Kidney epithelial cell (primary cell): ENCODE results near the gene OR5B21. TPM values are rescaled to one million over a fixed set of nuclear protein-coding genes. Genes with fewer than 3 reads are reported as not detected.

ENCODE experiments used
- DNase-seq: peaks from one replicate; pipeline ENCODE4 v3.0.0-alpha.2; 2010; ENCODE audit warnings: low read depth
- H3K27me3 ChIP-seq: 2 replicates; pipeline ENCODE4 v1.6.0; 2011; ENCODE audit warnings: low read length; ENCODE audit not compliant: control insufficient read depth, insufficient read depth
- H3K36me3 ChIP-seq: 2 replicates; pipeline ENCODE4 v1.5.1; 2011; ENCODE audit warnings: low read length; ENCODE audit not compliant: control insufficient read depth, insufficient read depth
- H3K4me3 ChIP-seq: 2 replicates; pipeline ENCODE4 v1.5.1; 2011; ENCODE audit warnings: low read depth, mild to moderate bottlenecking, control low read depth, low read length
- CTCF ChIP-seq: IDR thresholded peaks from 2 replicates; pipeline ENCODE4 v1.5.1; 2011; ENCODE audit warnings: mild to moderate bottlenecking, moderate library complexity, low read length, control low read depth, inconsistent platforms; ENCODE audit not compliant: insufficient read depth, poor library complexity, severe bottlenecking
- total RNA-seq: library from RNA; depleted of rRNA; stranded (reverse); fragments of >200 nt; gene quantifications from 2 replicates; pipeline ENCODE4 v1.2.3, GENCODE V29; 2015

OR5B21 gene
- total RNA-seq, 1 donor from 2014 or later, result not detected

GRCh38 chr11:58465690-58466089 lies 42.2 kb downstream of the OR5B21 start:
- Histone ChIP-seq H3K27me3 (no peaks in the 10 kb centered on the region), H3K36me3 (no peaks in the 10 kb centered on the region), H3K4me3 (no peak overlapping the region)
- TF ChIP-seq CTCF, result no peak
- DNase-seq, result no peak

Other genes with a start within 250 kb of the OR5B21 start
- gene OR10W1, start 239.8 kb downstream of the OR5B21 start, total RNA-seq, result not detected in 2 replicates
- not detected in 2 replicates for gene OR5B17, start 149.0 kb downstream of the OR5B21 start, total RNA-seq
- gene OR5B3, start 101.2 kb downstream of the OR5B21 start, total RNA-seq, result not detected in 2 replicates
- not detected in 2 replicates for gene OR5B2, start 80.0 kb downstream of the OR5B21 start, total RNA-seq
- gene OR5B12, start 65.9 kb downstream of the OR5B21 start, total RNA-seq, result not detected in 2 replicates
- gene LPXN, start 67.8 kb upstream of the OR5B21 start, total RNA-seq, result 5.8 and 5.9 TPM in 2 replicates
- gene ZFP91, start 71.0 kb upstream of the OR5B21 start, total RNA-seq, result 37.1 and 38.6 TPM in 2 replicates
- 0.96 and 1.1 TPM in 2 replicates for gene CNTF, start 114.6 kb upstream of the OR5B21 start, total RNA-seq
- not detected in 2 replicates for gene GLYAT, start 223.8 kb upstream of the OR5B21 start, total RNA-seq